IMR-90 (cell line): Measurements from ENCODE around the gene SLC22A31. TPM values are rescaled to one million over a fixed set of nuclear protein-coding genes. Genes with fewer than 3 reads are reported as not detected.

ENCODE experiments used
- ATAC-seq: fragments of 200-7000 bp; cut with Tn5 transposase; 2 replicates; pipeline ENCODE4 v1.9.1; 2020; ENCODE audit warnings: low read depth, mild to moderate bottlenecking, moderate library complexity
- BruUV-seq: library from RNA; stranded (reverse); fragments of 400-500 nt; replicated peaks from 2 replicates; lab custom pipeline; 2021; lab: Mats Ljungman, UMichigan
- CTCF ChIA-PET: fragments of 300-600 bp; formaldehyde crosslinking; extraction: SDS; loops from one replicate; lab custom pipeline; 2021; ENCODE audit warnings: antibody characterized with exemption; lab: Yijun Ruan, JAX
- POLR2A ChIA-PET: fragments of 300-600 bp; sonication (Branson Sonifier 250); formaldehyde crosslinking; loops from one replicate; lab custom pipeline; 2022; ENCODE audit warnings: antibody characterized with exemption; ENCODE audit not compliant: unreplicated experiment; lab: Charles Lee
- DNase-seq: peaks from one replicate; pipeline ENCODE4 v3.0.0; 2013
- H2AFZ ChIP-seq: replicated peaks from 2 replicates; pipeline ENCODE3; 2013; ENCODE audit warnings: low read length, mild to moderate bottlenecking; ENCODE audit not compliant: poor library complexity
- H2AK5ac ChIP-seq: 2 replicates; pipeline ENCODE4 v1.6.1; 2013; ENCODE audit warnings: low read depth, low read length, inconsistent platforms
- H2AK9ac ChIP-seq: replicated peaks from 2 replicates; pipeline ENCODE3; 2013; ENCODE audit warnings: mild to moderate bottlenecking, low read depth, low read length, moderate library complexity; ENCODE audit not compliant: poor library complexity
- H2BK120ac ChIP-seq: 2 replicates; pipeline ENCODE4 v1.6.1; 2013; ENCODE audit warnings: low read depth, low read length, inconsistent platforms
- H2BK15ac ChIP-seq: 3 replicates; pipeline ENCODE4 v1.6.1; 2013; ENCODE audit warnings: low read depth, low read length, inconsistent platforms
- H2BK20ac ChIP-seq: 2 replicates; pipeline ENCODE4 v1.6.1; 2013; ENCODE audit warnings: low read depth, mild to moderate bottlenecking, inconsistent platforms, low read length, moderate library complexity
- H2BK5ac ChIP-seq: 2 replicates; pipeline ENCODE4 v1.6.1; 2013; ENCODE audit warnings: mild to moderate bottlenecking, low read depth, low read length, inconsistent platforms; ENCODE audit not compliant: poor library complexity, severe bottlenecking
- H3K14ac ChIP-seq: replicated peaks from 2 replicates; pipeline ENCODE4 v1.6.1; 2013; ENCODE audit warnings: low read depth, low read length, inconsistent platforms
- H3K18ac ChIP-seq: 2 replicates; pipeline ENCODE4 v1.6.1; 2013; ENCODE audit warnings: low read depth, low read length, control low read depth
- H3K23ac ChIP-seq: 2 replicates; pipeline ENCODE4 v1.6.1; 2013; ENCODE audit warnings: low read depth, low read length, inconsistent platforms
- H3K27ac ChIP-seq: 2 replicates; pipeline ENCODE4 v1.5.1; 2013; ENCODE audit warnings: mild to moderate bottlenecking, control low read depth, low read length; ENCODE audit not compliant: insufficient read depth
- H3K27me3 ChIP-seq: 2 replicates; pipeline ENCODE4 v1.6.1; 2013; ENCODE audit warnings: low read length; ENCODE audit not compliant: control insufficient read depth, insufficient read depth
- H3K36me3 ChIP-seq: 2 replicates; pipeline ENCODE4 v1.6.1; 2013; ENCODE audit warnings: low read length, mixed read lengths; ENCODE audit not compliant: control insufficient read depth, insufficient read depth
- H3K4ac ChIP-seq: 2 replicates; pipeline ENCODE4 v1.6.1; 2013; ENCODE audit warnings: low read depth, low read length, inconsistent platforms
- H3K4me1 ChIP-seq: 2 replicates; pipeline ENCODE4 v1.6.1; 2013; ENCODE audit warnings: low read length, mixed read lengths; ENCODE audit not compliant: control insufficient read depth, insufficient read depth
- H3K4me2 ChIP-seq: 2 replicates; pipeline ENCODE4 v1.6.1; 2013; ENCODE audit warnings: low read depth, mild to moderate bottlenecking, control low read depth, low read length, moderate library complexity
- H3K4me3 ChIP-seq: 2 replicates; pipeline ENCODE4 v1.5.1; 2013; ENCODE audit warnings: low read depth, mild to moderate bottlenecking, control low read depth, low read length, moderate library complexity; ENCODE audit not compliant: insufficient read depth
- H3K56ac ChIP-seq: 2 replicates; pipeline ENCODE4 v1.6.1; 2013; ENCODE audit warnings: low read length, inconsistent platforms; ENCODE audit not compliant: insufficient read depth; ENCODE audit errors: extremely low read depth
- H3K79me1 ChIP-seq, 2 experiments: 2 replicates each; pipeline ENCODE4 v1.6.1; 2013; ENCODE audit warnings: low read length in 2 of 2, inconsistent platforms in 1 of 2, low read depth in 1 of 2
- H3K9ac ChIP-seq: 2 replicates; pipeline ENCODE4 v1.6.1; 2013; ENCODE audit warnings: low read depth, low read length, control low read depth
- H3K9me1 ChIP-seq: 2 replicates; pipeline ENCODE4 v1.6.1; 2013; ENCODE audit warnings: low read length, inconsistent platforms; ENCODE audit not compliant: insufficient read depth
- H3K9me3 ChIP-seq: 2 replicates; pipeline ENCODE4 v1.6.1; 2013; ENCODE audit warnings: low read length; ENCODE audit not compliant: control insufficient read depth, insufficient read depth
- H4K20me1 ChIP-seq: 2 replicates; pipeline ENCODE4 v1.6.1; 2013; ENCODE audit warnings: low read length, inconsistent platforms; ENCODE audit not compliant: insufficient read depth
- H4K5ac ChIP-seq: 2 replicates; pipeline ENCODE4 v1.6.1; 2013; ENCODE audit warnings: mild to moderate bottlenecking, low read depth, low read length, control low read depth
- H4K8ac ChIP-seq, 2 experiments: 2 replicates each; pipeline ENCODE4 v1.6.1; 2013; ENCODE audit warnings: low read depth in 2 of 2, low read length in 2 of 2, control low read depth in 1 of 2, inconsistent platforms in 1 of 2
- H4K91ac ChIP-seq: 2 replicates; pipeline ENCODE4 v1.6.1; 2013; ENCODE audit warnings: low read depth, low read length, inconsistent platforms; ENCODE audit not compliant: insufficient read depth
- BHLHE40 ChIP-seq: fragments of 150-350 bp; IDR thresholded peaks from 2 replicates; pipeline ENCODE4 v1.6.1; 2016; ENCODE audit warnings: mild to moderate bottlenecking, low read depth, low read length
- ELK1 ChIP-seq: fragments of 150-350 bp; IDR thresholded peaks from 2 replicates; pipeline ENCODE4 v1.6.1; 2016; ENCODE audit warnings: low read depth, mild to moderate bottlenecking, low read length, moderate library complexity, borderline replicate concordance
- WGBS, 2 experiments: methylation state at CpG; one replicate each; pipeline versions ENCODE4 v1.1.5 to v1.1.7; 2013; ENCODE audit warnings: missing lambda C conversion rate in 2 of 2; ENCODE audit not compliant: insufficient read length in 1 of 2; ENCODE audit errors: extremely low coverage in 2 of 2; 5-methylcytosine and 5-hydroxymethylcytosine counted together
- dilution Hi-C: fragments of 300-500 bp; cut with HindIII; formaldehyde crosslinking; loops from one replicate; pipeline ENCODE4 v1.14.3; 2018; ENCODE audit warnings: low sequenced_read_pairs; ENCODE audit not compliant: unreplicated experiment
- in situ Hi-C: fragments of 300-500 bp; cut with MboI; formaldehyde crosslinking; loops from 3 replicates; pipeline ENCODE4 v1.14.3; 2019; ENCODE audit warnings: low sequenced_read_pairs, inconsistent platforms, mixed read lengths
- intact Hi-C: fragments of 100-400 bp; cut with micrococcal nuclease; formaldehyde crosslinking; loops from 2 replicates; pipeline ENCODE4 v1.10.0; 2022
- polyA plus RNA-seq, 3 experiments: library from polyadenylated mRNA; depleted of rRNA; stranded (reverse); fragments of >200 nt; gene quantifications; 2 replicates each; pipeline ENCODE4 v1.2.3, GENCODE V29; 2012; ENCODE audit warnings: low replicate concordance in 1 of 3
- total RNA-seq: library from RNA; depleted of rRNA; stranded (reverse); fragments of >200 nt; gene quantifications from 2 replicates; pipeline ENCODE4 v1.2.3, GENCODE V29; 2012

SLC22A31 gene
- total and polyA plus RNA-seq, 2 of the 4 experiments (the other 2 are of a cell fraction): 0.18 to 5.5 TPM

GRCh38 chr16:89164847-89165680 lies 35.3 kb downstream of the SLC22A31 start:
- WGBS, 2 experiments: 74% methylated on average over 7 of the region's 20 CpGs; no CpG with 5 or more reads in 1 of the 2 experiments
- dilution Hi-C loops (no loop called here), in situ Hi-C loops (loop anchor here (10.0 kb wide), 1 partner anchor 420 kb away; no protein-coding TSS in a partner anchor), intact Hi-C loops (no loop called here)
- Histone ChIP-seq H4K91ac (no peak overlapping the region), H4K5ac (no peak overlapping the region), H4K20me1 (no peaks in the 10 kb centered on the region), H2BK15ac (no peak overlapping the region), H2BK20ac (no peak overlapping the region), H3K9me1 (no peaks in the 10 kb centered on the region), H3K56ac (no peak overlapping the region), H2BK120ac (no peak overlapping the region), H2BK5ac (no peak overlapping the region), H2AK5ac (no peak overlapping the region), H3K9me3 (no peaks in the 10 kb centered on the region), H3K9ac (no peak overlapping the region), H3K23ac (no peak overlapping the region), H3K4me3 (no peak overlapping the region), H3K18ac (no peak overlapping the region), H4K8ac (no peak overlapping the region), H3K4me1 (peaks cover 2% of the 10 kb centered on the region; the same call in 1 of the 2 replicates), H3K14ac (no peak overlapping the region), H3K36me3 (no peaks in the 10 kb centered on the region), H3K4ac (no peak overlapping the region), H3K27me3 (peaks cover 9% of the 10 kb centered on the region), H3K27ac (no peak overlapping the region), H3K79me1 (no peaks in the 10 kb centered on the region), H3K4me2 (no peak overlapping the region), H2AFZ (peak overlapping the region; percentile 21), H2AK9ac (no peak overlapping the region)
- TF ChIP-seq BHLHE40 (no peak), ELK1 (no peak)
- ChIA-PET POLR2A (no interaction called here), CTCF (no interaction called here)
- ATAC-seq (no peak), DNase-seq (no peak)
- no TSS peak for BruUV-seq
